Liver (tissue), 9 donors: ENCODE data around the gene TPX2. TPM values are rescaled to one million over a fixed set of nuclear protein-coding genes. Genes with fewer than 3 reads are reported as not detected.

Experiments used
- DNase-seq: peaks from one replicate; pipeline ENCODE4 v3.0.0-alpha.2; 2017; ENCODE audit warnings: low spot score
- H3K27ac ChIP-seq, 2 donors: one replicate each; pipeline ENCODE4 v1.7.0; 2013; ENCODE audit warnings: inconsistent platforms in 2 of 2, low read length in 2 of 2, control low read depth in 1 of 2, low read depth in 1 of 2, mild to moderate bottlenecking in 1 of 2
- H3K27me3 ChIP-seq, 4 donors: one replicate each; pipeline versions ENCODE4 v1.6.1 to v1.7.0; 2013; ENCODE audit warnings: low read length in 3 of 4, inconsistent platforms in 1 of 4, mild to moderate bottlenecking in 1 of 4, moderate library complexity in 1 of 4; ENCODE audit not compliant: control insufficient read depth in 4 of 4, insufficient read depth in 4 of 4
- H3K36me3 ChIP-seq, 4 donors: one replicate each; pipeline versions ENCODE4 v1.6.1 to v1.7.0; 2013; ENCODE audit warnings: low read length in 3 of 4, mild to moderate bottlenecking in 3 of 4, low read depth in 1 of 4, moderate library complexity in 1 of 4; ENCODE audit not compliant: control insufficient read depth in 4 of 4, insufficient read depth in 3 of 4
- H3K4me1 ChIP-seq, 4 donors: one replicate each; pipeline versions ENCODE4 v1.6.1 to v1.7.0; 2013; ENCODE audit warnings: low read length in 3 of 4, mild to moderate bottlenecking in 3 of 4, moderate library complexity in 1 of 4; ENCODE audit not compliant: control insufficient read depth in 4 of 4, insufficient read depth in 4 of 4
- H3K4me3 ChIP-seq, 3 donors: one replicate each; pipeline versions ENCODE4 v1.6.1 to v1.7.0; 2013; ENCODE audit warnings: low read length in 3 of 3, control low read depth in 1 of 3, low read depth in 1 of 3, mild to moderate bottlenecking in 1 of 3
- H3K9ac ChIP-seq, 2 donors: one replicate each; pipeline ENCODE4 v1.7.0; 2013; ENCODE audit warnings: low read length in 2 of 2, mild to moderate bottlenecking in 2 of 2, moderate library complexity in 2 of 2, control low read depth in 1 of 2, low read depth in 1 of 2
- H3K9me3 ChIP-seq, 4 donors: one replicate each; pipeline versions ENCODE4 v1.6.1 to v1.7.0; 2013; ENCODE audit warnings: low read length in 3 of 4; ENCODE audit not compliant: control insufficient read depth in 4 of 4
- ATF3 ChIP-seq: IDR thresholded peaks from 2 replicates; pipeline ENCODE4 v1.6.1; 2016; ENCODE audit warnings: antibody characterized with exemption
- EGR1 ChIP-seq, 2 donors: IDR thresholded peaks; 2 replicates each; pipeline ENCODE4 v1.6.1; 2016 to 2018; ENCODE audit warnings: antibody characterized with exemption in 2 of 2, low read depth in 2 of 2
- FOXA1 ChIP-seq: IDR thresholded peaks from 2 replicates; pipeline ENCODE4 v1.6.1; 2016; ENCODE audit warnings: antibody characterized with exemption
- FOXA2 ChIP-seq: IDR thresholded peaks from 2 replicates; pipeline ENCODE4 v1.6.1; 2016; ENCODE audit warnings: antibody characterized with exemption
- GABPA ChIP-seq, 2 donors: IDR thresholded peaks in 1 of 2; conservative IDR thresholded peaks in 1 of 2; 2 replicates each; pipeline ENCODE4 v1.6.1; 2016; ENCODE audit warnings: antibody characterized with exemption in 2 of 2, mild to moderate bottlenecking in 1 of 2, moderate library complexity in 1 of 2
- HNF4A ChIP-seq, 2 donors: conservative IDR thresholded peaks; 2 replicates each; pipeline ENCODE4 v1.6.1; 2016; ENCODE audit warnings: antibody characterized with exemption in 2 of 2, mild to moderate bottlenecking in 2 of 2
- HNF4G ChIP-seq: IDR thresholded peaks from 2 replicates; pipeline ENCODE4 v1.6.1; 2016; ENCODE audit warnings: antibody characterized with exemption
- JUND ChIP-seq, 2 donors: IDR thresholded peaks; 2 replicates each; pipeline ENCODE4 v1.6.1; 2016; ENCODE audit warnings: antibody characterized with exemption in 2 of 2
- MAX ChIP-seq: IDR thresholded peaks from 2 replicates; pipeline ENCODE4 v1.6.1; 2016; ENCODE audit warnings: antibody characterized with exemption
- NR2F2 ChIP-seq: IDR thresholded peaks from 2 replicates; pipeline ENCODE4 v1.6.1; 2016; ENCODE audit warnings: antibody characterized with exemption
- RAD21 ChIP-seq, 2 donors: IDR thresholded peaks; 2 replicates each; pipeline ENCODE4 v1.6.1; 2016; ENCODE audit warnings: antibody characterized with exemption in 2 of 2, mild to moderate bottlenecking in 2 of 2
- RXRA ChIP-seq, 2 donors: IDR thresholded peaks; 2 replicates each; pipeline ENCODE4 v1.6.1; 2017 to 2018; ENCODE audit warnings: antibody characterized with exemption in 2 of 2, mild to moderate bottlenecking in 1 of 2
- SP1 ChIP-seq: IDR thresholded peaks from 2 replicates; pipeline ENCODE4 v1.6.1; 2018; ENCODE audit warnings: antibody characterized with exemption, mild to moderate bottlenecking
- TAF1 ChIP-seq: conservative IDR thresholded peaks from 2 replicates; pipeline ENCODE4 v1.6.1; 2016; ENCODE audit warnings: antibody characterized with exemption, mild to moderate bottlenecking
- YY1 ChIP-seq: IDR thresholded peaks from 2 replicates; pipeline ENCODE4 v1.6.1; 2016; ENCODE audit warnings: antibody characterized with exemption, mild to moderate bottlenecking
- WGBS: extraction: QIAGEN DNeasy Blood & Tissue Kit; methylation state at CpG from one replicate; pipeline ENCODE4 v1.1.7; 2013; 5-methylcytosine and 5-hydroxymethylcytosine counted together
- polyA plus RNA-seq, 2 donors: library from polyadenylated mRNA; stranded (reverse) in 1 of 2; unstranded in 1 of 2; fragments of 200-250 nt in 1 of 2; fragments of >200 nt in 1 of 2; fragmentation: Nextera tagmentation in 1 of 2; extraction: Ambion mirVana in 1 of 2; gene quantifications; one replicate each; pipeline versions ENCODE4 v1.2.1 to v1.2.3, GENCODE V29; 2013 to 2015
- total RNA-seq, 2 donors: library from RNA; depleted of rRNA; stranded (reverse); fragments of >200 nt; gene quantifications; one replicate each; pipeline ENCODE4 v1.2.3, GENCODE V29; 2014
- TF ChIP-seq, protein P1 (sequence below): IDR thresholded peaks from 2 replicates; pipeline ENCODE4 v1.6.1; 2016; ENCODE audit warnings: antibody characterized with exemption
- TF ChIP-seq, protein P2 (sequence below): IDR thresholded peaks from 2 replicates; pipeline ENCODE4 v1.6.1; 2016; ENCODE audit warnings: antibody characterized with exemption, mild to moderate bottlenecking
- TF ChIP-seq, protein P3 (sequence below): fragments of 150-350 bp; IDR thresholded peaks from 2 replicates; pipeline ENCODE4 v1.5.1; 2017; ENCODE audit warnings: improper control_type of control experiment, low read depth, low read length; ENCODE audit not compliant: missing input control
- donor health status: healthy.
- donor health status: healthy.
- donor health status: healthy.
- donor health status: healthy.
- donor health status: healthy.

TPX2 gene
- total and polyA plus RNA-seq, 4 donors = 1.1 to 40.8 (median 2.4) TPM

DNA sequence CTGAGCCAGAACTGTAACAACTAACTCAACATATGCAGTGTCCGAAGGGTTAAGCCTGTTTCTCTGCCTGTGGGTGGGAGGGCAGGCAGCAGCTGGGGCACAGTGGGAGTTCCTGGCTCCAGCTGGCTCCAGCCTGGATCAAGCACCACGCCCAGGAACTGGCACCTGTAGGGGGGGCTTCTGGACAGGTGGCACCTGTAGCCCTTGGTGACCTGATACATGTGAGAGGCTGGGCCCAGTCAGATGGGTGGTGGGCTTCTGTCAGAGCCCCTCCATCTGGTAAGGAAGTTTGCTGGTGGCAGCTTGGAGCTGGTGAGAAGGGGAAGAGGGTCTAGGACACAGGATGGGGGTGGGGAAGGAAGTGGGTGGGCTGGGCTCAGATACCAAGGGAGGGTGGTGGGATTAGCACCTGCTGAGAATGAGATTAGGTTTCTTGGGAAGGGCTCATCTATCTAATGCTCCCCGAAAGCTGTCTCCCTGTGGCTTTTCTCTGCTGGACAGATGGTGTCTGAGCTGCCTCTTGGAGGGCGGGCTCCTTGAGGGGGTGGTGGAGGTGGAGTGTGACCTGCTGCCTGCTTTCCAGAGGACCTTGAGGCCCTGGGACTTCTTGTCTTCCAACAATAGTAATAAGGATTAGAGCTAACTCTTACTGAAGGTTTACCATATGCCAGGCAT, 45.0 kb upstream of the TPX2 start:
- H3K36me3 ChIP-seq = peaks cover 0 to 7% (median 1%) of the 10 kb centered on the region in 4 donors

DNA sequence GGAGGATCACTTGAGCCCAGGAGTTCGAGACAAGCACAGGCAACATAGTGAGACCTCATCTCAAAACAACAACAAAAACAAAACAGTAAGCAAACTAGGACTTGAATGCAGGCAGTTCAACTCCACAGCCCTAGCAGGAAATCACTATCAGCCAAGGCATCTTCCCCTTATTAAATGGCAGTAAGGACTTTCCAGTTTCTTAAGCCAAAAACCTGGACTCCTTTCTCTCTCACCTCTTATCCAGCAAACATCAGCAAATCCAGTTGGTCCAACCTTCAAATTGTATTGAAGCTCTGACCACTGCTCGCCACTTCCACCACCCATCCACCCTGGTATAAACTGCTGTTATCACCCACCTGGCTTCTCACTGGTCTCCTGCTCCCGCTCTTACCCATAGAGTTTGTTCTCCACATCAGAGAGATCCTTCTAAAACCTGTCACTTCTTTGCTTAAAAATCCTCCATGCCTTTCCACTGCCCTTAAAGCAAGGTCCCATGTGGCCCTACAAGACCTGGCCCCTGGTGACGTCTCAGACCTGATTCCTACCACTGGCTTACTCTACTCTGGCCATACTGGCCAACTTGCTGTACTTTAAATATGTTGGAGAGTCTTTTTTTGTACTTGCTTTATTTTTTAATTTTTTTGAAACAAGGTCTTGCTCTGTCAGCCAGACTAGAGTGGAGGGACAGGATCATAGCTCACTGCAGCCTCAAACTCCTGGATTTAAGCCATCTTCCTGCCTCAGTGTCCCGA, 44.1 kb upstream of the TPX2 start:
- DNase-seq = no peak
- Histone ChIP-seq H3K4me1 (peaks cover 17 to 41% (median 27%) of the 10 kb centered on the region in 4 donors), H3K36me3 (peaks cover 0 to 6% (median 0%) of the 10 kb centered on the region in 4 donors), H3K9me3 (no peaks in the 10 kb centered on the region), H3K27me3 (no peaks in the 10 kb centered on the region), H3K4me3 (no peak overlapping the region), H3K27ac (peak overlapping the region; percentile 74 to 97), H3K9ac (no peak overlapping the region)
- 92% methylated on average over 5 of the region's 5 CpGs for WGBS
- TF ChIP-seq MAX (no peak), EGR1 (IDR thresholded peaks at IDR 0.05; ENCODE audit: low read depth in 2 of 2) (no peak), YY1 (no peak), HNF4A (conservative IDR thresholded peaks at IDR 0.05) (no peak), NR2F2 (no peak), GABPA (IDR thresholded peaks at IDR 0.05 in 1 of 2, conservative IDR thresholded peaks at IDR 0.05 in 1 of 2) (no peak), RXRA (IDR thresholded peaks at IDR 0.05) (no peak), FOXA2 (no peak), FOXA1 (no peak), JUND (IDR thresholded peaks at IDR 0.05) (no peak), TAF1 (no peak), RAD21 (IDR thresholded peaks at IDR 0.05) (no peak), ATF3 (no peak), HNF4G (no peak), SP1 (no peak)
- TF ChIP-seq, protein P1, sequence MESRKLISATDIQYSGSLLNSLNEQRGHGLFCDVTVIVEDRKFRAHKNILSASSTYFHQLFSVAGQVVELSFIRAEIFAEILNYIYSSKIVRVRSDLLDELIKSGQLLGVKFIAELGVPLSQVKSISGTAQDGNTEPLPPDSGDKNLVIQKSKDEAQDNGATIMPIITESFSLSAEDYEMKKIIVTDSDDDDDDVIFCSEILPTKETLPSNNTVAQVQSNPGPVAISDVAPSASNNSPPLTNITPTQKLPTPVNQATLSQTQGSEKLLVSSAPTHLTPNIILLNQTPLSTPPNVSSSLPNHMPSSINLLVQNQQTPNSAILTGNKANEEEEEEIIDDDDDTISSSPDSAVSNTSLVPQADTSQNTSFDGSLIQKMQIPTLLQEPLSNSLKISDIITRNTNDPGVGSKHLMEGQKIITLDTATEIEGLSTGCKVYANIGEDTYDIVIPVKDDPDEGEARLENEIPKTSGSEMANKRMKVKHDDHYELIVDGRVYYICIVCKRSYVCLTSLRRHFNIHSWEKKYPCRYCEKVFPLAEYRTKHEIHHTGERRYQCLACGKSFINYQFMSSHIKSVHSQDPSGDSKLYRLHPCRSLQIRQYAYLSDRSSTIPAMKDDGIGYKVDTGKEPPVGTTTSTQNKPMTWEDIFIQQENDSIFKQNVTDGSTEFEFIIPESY = no peak
- TF ChIP-seq, protein P2, sequence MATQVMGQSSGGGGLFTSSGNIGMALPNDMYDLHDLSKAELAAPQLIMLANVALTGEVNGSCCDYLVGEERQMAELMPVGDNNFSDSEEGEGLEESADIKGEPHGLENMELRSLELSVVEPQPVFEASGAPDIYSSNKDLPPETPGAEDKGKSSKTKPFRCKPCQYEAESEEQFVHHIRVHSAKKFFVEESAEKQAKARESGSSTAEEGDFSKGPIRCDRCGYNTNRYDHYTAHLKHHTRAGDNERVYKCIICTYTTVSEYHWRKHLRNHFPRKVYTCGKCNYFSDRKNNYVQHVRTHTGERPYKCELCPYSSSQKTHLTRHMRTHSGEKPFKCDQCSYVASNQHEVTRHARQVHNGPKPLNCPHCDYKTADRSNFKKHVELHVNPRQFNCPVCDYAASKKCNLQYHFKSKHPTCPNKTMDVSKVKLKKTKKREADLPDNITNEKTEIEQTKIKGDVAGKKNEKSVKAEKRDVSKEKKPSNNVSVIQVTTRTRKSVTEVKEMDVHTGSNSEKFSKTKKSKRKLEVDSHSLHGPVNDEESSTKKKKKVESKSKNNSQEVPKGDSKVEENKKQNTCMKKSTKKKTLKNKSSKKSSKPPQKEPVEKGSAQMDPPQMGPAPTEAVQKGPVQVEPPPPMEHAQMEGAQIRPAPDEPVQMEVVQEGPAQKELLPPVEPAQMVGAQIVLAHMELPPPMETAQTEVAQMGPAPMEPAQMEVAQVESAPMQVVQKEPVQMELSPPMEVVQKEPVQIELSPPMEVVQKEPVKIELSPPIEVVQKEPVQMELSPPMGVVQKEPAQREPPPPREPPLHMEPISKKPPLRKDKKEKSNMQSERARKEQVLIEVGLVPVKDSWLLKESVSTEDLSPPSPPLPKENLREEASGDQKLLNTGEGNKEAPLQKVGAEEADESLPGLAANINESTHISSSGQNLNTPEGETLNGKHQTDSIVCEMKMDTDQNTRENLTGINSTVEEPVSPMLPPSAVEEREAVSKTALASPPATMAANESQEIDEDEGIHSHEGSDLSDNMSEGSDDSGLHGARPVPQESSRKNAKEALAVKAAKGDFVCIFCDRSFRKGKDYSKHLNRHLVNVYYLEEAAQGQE = no peak
- TF ChIP-seq, protein P3, sequence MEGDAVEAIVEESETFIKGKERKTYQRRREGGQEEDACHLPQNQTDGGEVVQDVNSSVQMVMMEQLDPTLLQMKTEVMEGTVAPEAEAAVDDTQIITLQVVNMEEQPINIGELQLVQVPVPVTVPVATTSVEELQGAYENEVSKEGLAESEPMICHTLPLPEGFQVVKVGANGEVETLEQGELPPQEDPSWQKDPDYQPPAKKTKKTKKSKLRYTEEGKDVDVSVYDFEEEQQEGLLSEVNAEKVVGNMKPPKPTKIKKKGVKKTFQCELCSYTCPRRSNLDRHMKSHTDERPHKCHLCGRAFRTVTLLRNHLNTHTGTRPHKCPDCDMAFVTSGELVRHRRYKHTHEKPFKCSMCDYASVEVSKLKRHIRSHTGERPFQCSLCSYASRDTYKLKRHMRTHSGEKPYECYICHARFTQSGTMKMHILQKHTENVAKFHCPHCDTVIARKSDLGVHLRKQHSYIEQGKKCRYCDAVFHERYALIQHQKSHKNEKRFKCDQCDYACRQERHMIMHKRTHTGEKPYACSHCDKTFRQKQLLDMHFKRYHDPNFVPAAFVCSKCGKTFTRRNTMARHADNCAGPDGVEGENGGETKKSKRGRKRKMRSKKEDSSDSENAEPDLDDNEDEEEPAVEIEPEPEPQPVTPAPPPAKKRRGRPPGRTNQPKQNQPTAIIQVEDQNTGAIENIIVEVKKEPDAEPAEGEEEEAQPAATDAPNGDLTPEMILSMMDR = no peak

More for the DNA sequence above, 45.0 kb upstream of the TPX2 start:
- Histone ChIP-seq H3K4me1 (peaks cover 13 to 32% (median 23%) of the 10 kb centered on the region in 4 donors), H3K4me3 (no peak overlapping the region), H3K9me3 (no peaks in the 10 kb centered on the region), H3K9ac (no peak overlapping the region), H3K27me3 (no peaks in the 10 kb centered on the region), H3K27ac (peak overlapping the region; percentile 74 to 97)
- DNase-seq = no peak
- no peak for TF ChIP-seq NR2F2
- 79% methylated on average over 4 of the region's 4 CpGs for WGBS
